ENCODE measurements around the gene VRTN.
"Not testable (repeated sequence)": the region's sequence is repeated elsewhere in the genome, so short reads cannot be mapped to it uniquely, and the experiment has no call there.

VRTN gene

DNA sequence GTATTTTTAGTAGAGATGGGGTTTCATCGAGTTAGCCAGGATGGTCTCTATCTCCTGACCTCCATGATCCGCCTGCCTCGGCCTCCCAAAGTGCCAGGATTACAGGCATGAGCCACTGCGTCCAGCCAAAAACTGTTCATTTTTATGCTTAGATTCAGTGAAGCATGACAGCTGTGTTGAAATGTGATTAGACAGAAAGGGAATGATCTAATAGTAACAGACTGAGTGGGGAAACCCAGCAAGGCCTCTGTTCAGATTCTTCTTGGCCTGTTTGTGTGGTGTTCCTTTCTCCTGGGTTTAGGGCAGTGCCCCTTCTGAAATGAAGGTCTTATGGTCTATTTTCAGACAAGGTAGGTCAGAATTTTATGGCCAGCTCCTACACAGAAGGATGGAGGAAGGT, 33.7 kb upstream of the VRTN start:
- Histone ChIP-seq H4K20me1 (no peaks in the 10 kb centered on the region), H3K4me2 (no peak overlapping the region), H3K4me3 (no peak overlapping the region), H3K27ac (no peak overlapping the region), H3K27me3 (no peaks in the 10 kb centered on the region), H3K4me1 (no peaks in the 10 kb centered on the region), H3K9ac (no peak overlapping the region), H3K36me3 (no peaks in the 10 kb centered on the region), H3K9me3 (no peaks in the 10 kb centered on the region)
- no peak for TF ChIP-seq Cebpa-rat (IDR thresholded peaks at IDR 0.05)

DNA sequence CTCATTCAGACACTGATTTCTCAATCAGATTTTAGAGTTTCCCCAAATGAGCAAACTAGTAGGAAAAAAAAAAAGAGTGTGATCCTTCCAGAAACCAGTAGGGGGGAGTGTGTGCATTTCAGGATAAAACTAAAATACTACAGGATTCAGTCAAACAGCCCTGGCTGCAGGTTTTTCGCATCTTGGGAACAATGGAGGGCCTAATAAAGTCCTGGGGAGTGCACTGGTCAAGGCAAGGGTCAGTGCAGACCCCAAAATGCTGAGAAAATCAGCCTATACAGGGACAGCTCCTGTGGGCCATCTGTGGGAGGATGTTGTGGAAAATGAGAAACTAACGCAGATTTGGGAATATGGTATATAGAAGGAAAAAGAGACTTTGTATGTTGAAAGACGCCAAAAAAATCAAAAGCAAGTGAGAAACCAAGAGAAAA, 23.3 kb upstream of the VRTN start:
- no peaks in the 10 kb centered on the region for H3K27me3 ChIP-seq
- H3K36me3 ChIP-seq: no peaks in the 10 kb centered on the region
- H3K4me1 ChIP-seq: no peaks in the 10 kb centered on the region
- no peak overlapping the region for H3K4me3 ChIP-seq
- H3K9me3 ChIP-seq: no peaks in the 10 kb centered on the region
- no peak overlapping the region for H3K27ac ChIP-seq
- no peaks in the 10 kb centered on the region for H4K20me1 ChIP-seq
- H3K4me2 ChIP-seq: no peak overlapping the region
- no peak overlapping the region for H3K9ac ChIP-seq
- no peak for TF ChIP-seq Cebpa-rat (IDR thresholded peaks at IDR 0.05)

DNA sequence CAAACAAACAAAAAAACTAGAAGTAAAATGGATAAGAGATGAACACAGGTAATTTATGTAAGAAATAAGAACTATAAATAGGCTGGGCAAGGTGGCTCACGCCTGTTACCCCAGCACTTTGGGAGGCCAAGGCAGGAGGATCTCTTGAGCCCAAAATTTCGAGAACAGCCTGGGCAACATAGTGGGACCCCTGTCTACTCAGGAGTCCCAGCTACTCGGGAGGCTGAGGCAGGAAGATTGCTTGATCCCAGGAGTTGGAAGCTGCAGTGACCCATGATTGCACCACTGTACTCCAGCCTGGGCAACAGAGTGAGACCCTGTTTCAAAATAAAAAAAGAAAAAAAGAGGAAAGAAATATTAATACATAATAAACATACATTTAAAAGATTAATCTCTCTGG, 22.8 kb upstream of the VRTN start:
- no peak for TF ChIP-seq Cebpa-rat (IDR thresholded peaks at IDR 0.05)
- no peak overlapping the region for H3K27ac ChIP-seq

DNA sequence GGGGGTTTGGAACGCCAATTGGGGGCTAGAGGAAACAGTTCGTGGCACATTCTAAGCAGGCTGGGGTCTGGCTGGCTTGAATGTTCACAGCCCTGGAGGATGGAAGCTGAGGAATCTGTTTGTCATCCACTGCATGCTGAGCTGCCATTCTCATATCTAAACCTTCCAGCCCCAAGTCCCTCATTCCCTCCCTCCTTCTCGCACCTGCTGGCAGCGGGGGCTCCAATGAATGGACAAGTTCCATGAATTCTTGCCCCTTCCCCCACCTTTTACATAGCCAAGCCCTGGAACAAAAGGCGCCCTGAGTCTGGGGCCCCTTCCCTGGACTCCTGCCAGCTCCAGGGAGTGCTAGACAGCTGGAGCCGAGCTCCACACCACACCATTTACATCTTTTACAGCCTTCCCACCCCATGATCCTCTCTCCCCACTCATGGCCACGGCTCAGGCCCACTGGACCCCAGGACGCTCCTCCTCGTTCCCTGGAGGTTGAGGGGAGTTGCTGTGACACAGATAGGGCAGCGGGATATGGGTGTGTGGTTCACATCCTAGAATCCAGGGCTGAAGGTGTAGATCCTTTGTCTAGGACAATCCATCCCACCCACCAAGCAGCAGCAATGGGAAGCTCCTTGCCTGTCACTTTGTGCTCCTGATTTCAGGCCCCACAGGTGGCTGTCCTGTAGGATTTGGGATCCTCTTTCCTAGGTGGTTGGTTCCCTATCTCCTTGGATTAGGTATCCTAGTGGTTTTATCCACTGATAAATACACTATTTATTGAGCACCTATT, 21.7 kb upstream of the VRTN start:
- H4K20me1 ChIP-seq: no peaks in the 10 kb centered on the region
- H3K27me3 ChIP-seq: no peaks in the 10 kb centered on the region
- no peak overlapping the region for H3K9ac ChIP-seq
- H3K36me3 ChIP-seq: no peaks in the 10 kb centered on the region
- H3K9me3 ChIP-seq: no peaks in the 10 kb centered on the region
- H3K27ac ChIP-seq: no peak overlapping the region
- TF ChIP-seq Cebpa-rat (IDR thresholded peaks at IDR 0.05): no peak
- no peak overlapping the region for H3K4me3 ChIP-seq
- no peak overlapping the region for H3K4me2 ChIP-seq
- H3K4me1 ChIP-seq: no peaks in the 10 kb centered on the region

More for the DNA sequence above, 22.8 kb upstream of the VRTN start:
- Histone ChIP-seq H3K4me2 (no peak overlapping the region), H3K9me3 (no peaks in the 10 kb centered on the region), H3K36me3 (no peaks in the 10 kb centered on the region), H3K4me3 (no peak overlapping the region), H3K4me1 (no peaks in the 10 kb centered on the region), H3K27me3 (no peaks in the 10 kb centered on the region), H4K20me1 (no peaks in the 10 kb centered on the region), H3K9ac (no peak overlapping the region)

DNA sequence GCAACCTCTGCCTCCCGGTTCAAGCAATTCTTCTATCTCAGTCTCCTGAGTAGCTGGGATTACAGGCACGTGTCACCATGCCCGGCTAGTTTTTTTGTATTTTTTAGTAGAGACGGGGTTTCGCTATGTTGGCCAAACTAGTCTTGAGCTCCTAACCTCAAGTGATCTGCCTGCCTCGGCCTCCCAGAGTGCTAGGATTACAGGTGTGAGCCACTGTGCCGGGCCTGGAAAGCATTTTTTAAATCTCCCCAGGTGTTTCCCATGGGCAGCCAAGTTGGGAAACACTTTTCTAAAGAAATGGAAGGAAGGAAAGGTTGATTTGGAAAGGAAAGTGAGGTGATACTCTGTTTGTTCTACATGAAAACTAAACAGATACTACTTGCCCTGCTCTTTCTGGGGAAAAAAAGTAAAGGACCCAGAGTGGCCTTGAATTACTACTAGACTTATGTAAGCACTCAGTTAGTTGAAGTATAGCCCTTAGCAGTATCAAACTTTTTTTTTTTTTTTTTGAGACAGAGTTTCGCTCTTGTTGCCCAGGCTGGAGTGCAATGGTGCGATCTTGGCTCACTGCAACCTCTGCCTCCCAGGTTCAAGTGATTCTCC, 18.2 kb upstream of the VRTN start:
- H3K4me3 ChIP-seq, H3K9me3 ChIP-seq, H3K27me3 ChIP-seq, H3K4me2 ChIP-seq, H3K9ac ChIP-seq, H4K20me1 ChIP-seq, H3K27ac ChIP-seq, H3K4me1 ChIP-seq, H3K36me3 ChIP-seq: not testable (repeated sequence)

DNA sequence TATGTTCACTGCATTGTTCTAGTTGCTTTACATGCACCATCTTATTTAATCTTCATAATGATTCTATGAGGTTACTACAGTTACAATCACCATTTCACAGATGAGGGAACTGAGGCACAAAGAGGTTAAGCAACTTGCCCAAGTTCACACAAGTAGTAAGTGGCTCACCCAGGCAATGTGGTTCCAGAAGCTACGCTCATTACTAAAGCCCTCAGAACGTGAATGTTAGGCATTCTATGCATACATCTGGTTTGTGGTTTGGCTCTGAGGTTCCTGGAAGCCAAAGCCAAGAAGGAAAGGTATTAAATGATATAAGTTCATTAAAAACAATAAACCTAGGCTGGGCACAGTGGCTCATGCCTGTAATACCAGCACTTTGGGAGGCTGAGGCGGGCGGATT, 14.4 kb upstream of the VRTN start:
- Histone ChIP-seq H4K20me1 (no peaks in the 10 kb centered on the region), H3K27me3 (no peaks in the 10 kb centered on the region), H3K9ac (no peak overlapping the region), H3K4me1 (no peaks in the 10 kb centered on the region), H3K9me3 (no peaks in the 10 kb centered on the region), H3K27ac (no peak overlapping the region), H3K4me2 (no peak overlapping the region), H3K36me3 (no peaks in the 10 kb centered on the region), H3K4me3 (no peak overlapping the region)
- no peak for TF ChIP-seq Cebpa-rat (IDR thresholded peaks at IDR 0.05)

DNA sequence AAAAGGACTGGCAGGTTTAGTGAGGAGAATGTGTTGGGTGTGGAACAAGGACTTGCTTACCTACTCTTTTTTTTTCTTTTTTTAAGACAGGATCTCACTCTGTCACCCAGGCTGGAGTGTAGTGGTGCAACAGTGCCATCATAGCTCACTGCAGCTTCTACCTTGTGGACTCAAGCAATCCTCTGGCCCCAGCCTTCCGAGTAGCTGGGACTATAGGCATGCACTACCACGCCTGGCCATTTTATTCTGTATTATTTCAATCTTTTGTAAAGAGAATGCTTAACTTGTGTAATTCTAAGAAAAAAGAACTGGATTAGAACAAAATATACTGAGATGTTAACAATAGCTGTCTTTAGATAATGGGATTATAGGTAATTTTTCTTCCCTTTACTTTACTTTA, 1.9 kb upstream of the VRTN start:
- no peaks in the 10 kb centered on the region for H3K27me3 ChIP-seq
- H3K4me2 ChIP-seq: no peak overlapping the region
- H3K4me3 ChIP-seq: no peak overlapping the region
- H3K4me1 ChIP-seq: peaks cover 7% of the 10 kb centered on the region; the same call in 1 of the 2 replicates
- no peak overlapping the region for H3K9ac ChIP-seq
- no peaks in the 10 kb centered on the region for H3K9me3 ChIP-seq
- no peak for TF ChIP-seq Cebpa-rat (IDR thresholded peaks at IDR 0.05)
- no peaks in the 10 kb centered on the region for H3K36me3 ChIP-seq
- H4K20me1 ChIP-seq: no peaks in the 10 kb centered on the region
- H3K27ac ChIP-seq: no peak overlapping the region

DNA sequence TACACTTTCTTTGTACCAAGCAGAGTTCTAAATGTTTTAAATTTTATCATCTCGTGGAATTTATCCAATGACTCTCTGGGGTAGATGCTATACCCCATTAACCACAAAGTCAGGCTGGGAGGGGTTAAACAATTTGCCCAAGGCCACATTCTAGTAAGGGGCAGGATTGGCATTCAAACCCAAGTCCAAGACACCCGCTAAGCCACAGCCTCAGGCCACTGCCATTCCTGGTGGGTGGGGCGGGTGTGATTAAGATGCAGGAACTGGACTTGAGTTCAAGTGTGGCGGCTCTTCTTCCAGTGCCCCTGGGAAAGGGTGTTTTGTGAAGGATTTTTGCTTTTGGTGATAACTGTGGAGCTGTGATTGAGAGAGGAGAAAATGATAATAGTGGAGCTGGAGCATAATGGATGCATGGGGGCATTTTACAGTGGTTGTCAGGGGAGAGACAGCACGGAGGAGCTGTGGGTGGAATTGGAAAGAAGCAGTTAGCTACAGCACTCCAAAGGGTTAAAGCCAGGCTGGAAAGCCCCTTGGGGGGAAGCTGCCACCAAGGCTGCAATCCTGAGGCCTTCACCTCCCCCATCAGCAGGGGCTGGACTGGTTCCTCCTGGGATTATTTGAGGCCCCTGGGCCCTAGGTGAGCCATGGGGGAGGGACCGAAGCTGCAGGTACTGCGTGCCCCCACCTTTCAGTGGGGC, 1.0 kb upstream of the VRTN start:
- Histone ChIP-seq H4K20me1 (no peaks in the 10 kb centered on the region), H3K4me2 (no peak overlapping the region), H3K9me3 (no peaks in the 10 kb centered on the region), H3K27me3 (no peaks in the 10 kb centered on the region), H3K27ac (no peak overlapping the region), H3K9ac (no peak overlapping the region), H3K36me3 (no peaks in the 10 kb centered on the region), H3K4me1 (peaks cover 7% of the 10 kb centered on the region; the same call in 1 of the 2 replicates), H3K4me3 (no peak overlapping the region)
- TF ChIP-seq Cebpa-rat (IDR thresholded peaks at IDR 0.05): no peak

DNA sequence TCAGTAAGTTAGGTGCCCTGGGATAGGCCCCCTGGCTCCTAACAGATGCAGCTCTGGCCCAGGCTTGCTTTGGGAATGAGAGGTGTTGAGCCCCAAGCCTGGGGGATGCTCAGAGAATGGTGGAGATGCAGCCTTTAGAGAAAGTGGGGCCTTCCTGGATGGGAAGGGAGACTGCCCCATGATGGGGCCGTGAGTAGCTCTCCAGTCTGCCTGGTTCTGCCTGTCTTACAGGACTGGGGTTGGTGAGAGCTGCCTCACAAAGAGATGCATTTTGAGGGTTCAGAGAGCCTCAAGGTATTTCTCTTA, 523 bp upstream of the VRTN start:
- H3K9ac ChIP-seq: no peak overlapping the region
- no peaks in the 10 kb centered on the region for H3K36me3 ChIP-seq
- H3K9me3 ChIP-seq: no peaks in the 10 kb centered on the region
- no peak overlapping the region for H3K27ac ChIP-seq
- H3K4me2 ChIP-seq: no peak overlapping the region
- peaks cover 7% of the 10 kb centered on the region; the same call in 1 of the 2 replicates for H3K4me1 ChIP-seq
- no peaks in the 10 kb centered on the region for H4K20me1 ChIP-seq
- no peaks in the 10 kb centered on the region for H3K27me3 ChIP-seq
- no peak for TF ChIP-seq Cebpa-rat (IDR thresholded peaks at IDR 0.05)
- no peak overlapping the region for H3K4me3 ChIP-seq

DNA sequence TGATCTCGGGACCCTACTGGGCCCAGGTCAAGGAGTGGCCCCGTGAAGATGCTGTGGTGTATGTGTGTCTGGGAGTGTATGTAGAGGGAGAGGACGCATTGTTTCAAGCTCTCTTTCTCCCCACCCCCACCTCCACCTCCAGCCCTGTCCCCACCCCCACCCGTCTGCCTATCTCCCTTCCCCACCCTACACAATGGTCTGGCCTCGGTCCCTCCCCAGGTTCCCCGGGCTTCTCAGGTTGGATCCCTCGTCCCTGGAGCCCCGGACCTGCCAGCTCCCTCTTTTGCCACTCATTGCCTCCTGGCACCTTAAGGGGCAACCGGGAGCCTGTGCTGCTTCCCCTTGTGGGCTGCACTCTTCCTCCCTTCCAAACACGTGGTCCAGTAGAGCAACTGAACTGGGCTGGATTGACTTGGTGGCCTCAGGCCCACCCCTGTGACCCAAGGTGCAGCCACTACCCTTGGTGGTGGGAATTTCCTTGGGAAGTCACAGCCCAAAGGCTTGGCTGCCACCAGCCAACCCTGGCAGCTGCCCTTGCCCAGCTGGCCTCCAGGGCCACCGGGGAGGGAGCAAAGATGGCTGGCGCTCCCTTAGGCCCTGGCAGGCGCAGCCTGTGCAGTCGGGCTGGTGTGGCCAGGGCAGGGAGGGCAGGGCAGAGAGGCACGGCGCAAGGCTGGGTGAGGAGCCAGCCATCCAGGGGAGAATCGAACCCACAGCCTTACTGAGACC, 628 bp downstream of the VRTN start:
- Histone ChIP-seq H3K4me1 (peaks cover 7% of the 10 kb centered on the region; the same call in 1 of the 2 replicates), H3K4me2 (no peak overlapping the region), H4K20me1 (no peaks in the 10 kb centered on the region), H3K27me3 (no peaks in the 10 kb centered on the region), H3K9me3 (no peaks in the 10 kb centered on the region), H3K36me3 (no peaks in the 10 kb centered on the region), H3K9ac (no peak overlapping the region), H3K27ac (no peak overlapping the region), H3K4me3 (no peak overlapping the region)
- no peak for TF ChIP-seq Cebpa-rat (IDR thresholded peaks at IDR 0.05)

Measured in BLaER1 (cell line).